Neuron (in vitro differentiated cells): ENCODE results near the gene OSBPL2.

Source experiments
- H2AFZ ChIP-seq: one replicate; pipeline ENCODE4 v1.6.1; 2013; ENCODE audit warnings: low read depth, mild to moderate bottlenecking, inconsistent platforms, low read length, moderate library complexity
- H3K27me3 ChIP-seq: one replicate; pipeline ENCODE4 v1.6.1; 2013; ENCODE audit warnings: low read length; ENCODE audit not compliant: insufficient read depth
- H3K36me3 ChIP-seq: one replicate; pipeline ENCODE4 v1.6.1; 2013; ENCODE audit warnings: low read length; ENCODE audit not compliant: insufficient read depth
- H3K4me1 ChIP-seq: one replicate; pipeline ENCODE4 v1.6.1; 2013; ENCODE audit warnings: low read length; ENCODE audit not compliant: insufficient read depth
- H3K4me3 ChIP-seq: 2 replicates; pipeline ENCODE4 v1.5.1; 2013; ENCODE audit warnings: mild to moderate bottlenecking, low read length, moderate library complexity
- H3K9me3 ChIP-seq: one replicate; pipeline ENCODE4 v1.6.1; 2013; ENCODE audit warnings: low read length

The OSBPL2 gene

GRCh38 chr20:62200491-62201172 is 37.7 kb upstream of the OSBPL2 start:
- H3K36me3 ChIP-seq: peaks cover 48% of the 10 kb centered on the region
- H2AFZ ChIP-seq: no peak overlapping the region
- no peak overlapping the region for H3K4me3 ChIP-seq
- no peaks in the 10 kb centered on the region for H3K27me3 ChIP-seq
- no peaks in the 10 kb centered on the region for H3K4me1 ChIP-seq
- H3K9me3 ChIP-seq: no peaks in the 10 kb centered on the region

- no peak overlapping the region for H3K4me3 ChIP-seq
- no peaks in the 10 kb centered on the region for H3K4me1 ChIP-seq
- H2AFZ ChIP-seq: no peak overlapping the region
- peaks cover 46% of the 10 kb centered on the region for H3K36me3 ChIP-seq
- H3K27me3 ChIP-seq: no peaks in the 10 kb centered on the region
- H3K9me3 ChIP-seq: no peaks in the 10 kb centered on the region
Measured at GRCh38 chr20:62201173-62202082, 36.9 kb upstream of the OSBPL2 start.

GRCh38 chr20:62202083-62202395 is 36.3 kb upstream of the OSBPL2 start:
- Histone ChIP-seq H3K36me3 (peaks cover 46% of the 10 kb centered on the region), H3K9me3 (no peaks in the 10 kb centered on the region), H3K4me1 (no peaks in the 10 kb centered on the region), H3K27me3 (no peaks in the 10 kb centered on the region), H2AFZ (no peak overlapping the region), H3K4me3 (no peak overlapping the region)

- no peaks in the 10 kb centered on the region for H3K27me3 ChIP-seq
- no peaks in the 10 kb centered on the region for H3K4me1 ChIP-seq
- H3K36me3 ChIP-seq: peaks cover 40% of the 10 kb centered on the region
- H2AFZ ChIP-seq: no peak overlapping the region
- no peaks in the 10 kb centered on the region for H3K9me3 ChIP-seq
- H3K4me3 ChIP-seq: no peak overlapping the region
Measured at GRCh38 chr20:62202676-62203377, 35.5 kb upstream of the OSBPL2 start.

GRCh38 chr20:62203378-62204030 is 34.8 kb upstream of the OSBPL2 start:
- H3K27me3 ChIP-seq: no peaks in the 10 kb centered on the region
- no peaks in the 10 kb centered on the region for H3K4me1 ChIP-seq
- H3K36me3 ChIP-seq: peaks cover 38% of the 10 kb centered on the region
- H2AFZ ChIP-seq: no peak overlapping the region
- no peaks in the 10 kb centered on the region for H3K9me3 ChIP-seq
- H3K4me3 ChIP-seq: no peak overlapping the region

- H3K27me3 ChIP-seq: no peaks in the 10 kb centered on the region
- H2AFZ ChIP-seq: no peak overlapping the region
- no peak overlapping the region for H3K4me3 ChIP-seq
- H3K4me1 ChIP-seq: no peaks in the 10 kb centered on the region
- peaks cover 22% of the 10 kb centered on the region for H3K36me3 ChIP-seq
- no peaks in the 10 kb centered on the region for H3K9me3 ChIP-seq
Measured at GRCh38 chr20:62205618-62206387, 32.5 kb upstream of the OSBPL2 start.

- Histone ChIP-seq H3K27me3 (no peaks in the 10 kb centered on the region), H3K9me3 (no peaks in the 10 kb centered on the region), H3K4me1 (no peaks in the 10 kb centered on the region), H3K4me3 (no peak overlapping the region), H2AFZ (no peak overlapping the region), H3K36me3 (peaks cover 16% of the 10 kb centered on the region)
Measured at GRCh38 chr20:62206388-62206775, 31.9 kb upstream of the OSBPL2 start.

- Histone ChIP-seq H3K4me1 (peaks cover 9% of the 10 kb centered on the region), H3K27me3 (no peaks in the 10 kb centered on the region), H3K4me3 (no peak overlapping the region), H2AFZ (no peak overlapping the region), H3K9me3 (no peaks in the 10 kb centered on the region), H3K36me3 (peaks cover 5% of the 10 kb centered on the region)
Measured at GRCh38 chr20:62208061-62208794, 30.1 kb upstream of the OSBPL2 start.

GRCh38 chr20:62208795-62209755 is 29.2 kb upstream of the OSBPL2 start:
- Histone ChIP-seq H3K36me3 (no peaks in the 10 kb centered on the region), H3K9me3 (no peaks in the 10 kb centered on the region), H3K4me3 (no peak overlapping the region), H2AFZ (no peak overlapping the region), H3K27me3 (no peaks in the 10 kb centered on the region), H3K4me1 (peaks cover 9% of the 10 kb centered on the region)

- H3K9me3 ChIP-seq: no peaks in the 10 kb centered on the region
- H3K4me1 ChIP-seq: peaks cover 9% of the 10 kb centered on the region
- no peaks in the 10 kb centered on the region for H3K27me3 ChIP-seq
- no peak overlapping the region for H2AFZ ChIP-seq
- H3K4me3 ChIP-seq: no peak overlapping the region
- no peaks in the 10 kb centered on the region for H3K36me3 ChIP-seq
Measured at GRCh38 chr20:62209850-62210495, 28.3 kb upstream of the OSBPL2 start.

GRCh38 chr20:62210496-62210855 is 27.8 kb upstream of the OSBPL2 start:
- Histone ChIP-seq H3K27me3 (no peaks in the 10 kb centered on the region), H3K36me3 (no peaks in the 10 kb centered on the region), H3K4me1 (peaks cover 9% of the 10 kb centered on the region), H3K9me3 (no peaks in the 10 kb centered on the region), H3K4me3 (no peak overlapping the region), H2AFZ (no peak overlapping the region)
